K562 (cell line): ENCODE measurements around the gene GRIK1. TPM values are rescaled to one million over a fixed set of nuclear protein-coding genes. Genes with fewer than 3 reads are reported as not detected.

Experiments
- ATF7 ChIP-seq: fragments of 450-650 bp; IDR thresholded peaks from 2 replicates; pipeline ENCODE4 v1.7.1; 2014; ENCODE audit warnings: mild to moderate bottlenecking, moderate library complexity
- BRD9 ChIP-seq: fragments of 450-650 bp; IDR thresholded peaks from 2 replicates; pipeline ENCODE4 v1.6.1; 2018; ENCODE audit warnings: low read depth; ENCODE audit not compliant: partially characterized antibody
- CCNT2 ChIP-seq: IDR thresholded peaks from 2 replicates; pipeline ENCODE4 v1.6.1; 2011; ENCODE audit warnings: borderline replicate concordance, low read depth, mild to moderate bottlenecking, moderate library complexity, mixed read lengths, low read length; ENCODE audit not compliant: insufficient read length; ENCODE audit errors: extremely low read depth
- GABPB1 ChIP-seq: sonication (generic); formaldehyde crosslinking; IDR thresholded peaks from 2 replicates; pipeline ENCODE4 v1.8.0; 2022; ENCODE audit warnings: mild to moderate bottlenecking, missing genetic modification reagents
- KAT8 ChIP-seq: fragments of 450-650 bp; IDR thresholded peaks from 2 replicates; pipeline ENCODE4 v1.6.1; 2016; ENCODE audit warnings: low read depth, mild to moderate bottlenecking
- KHSRP ChIP-seq: fragments of 450-650 bp; IDR thresholded peaks from 2 replicates; pipeline ENCODE4 v1.6.1; 2017
- POLR2H ChIP-seq: IDR thresholded peaks from 2 replicates; pipeline ENCODE4 v1.6.1; 2016; ENCODE audit warnings: missing genetic modification characterization, low read depth, mild to moderate bottlenecking, control low read depth, missing compliant biosample characterization, moderate library complexity
- RAD21 ChIP-seq, 2 experiments: fragments of 250-450 bp in 1 of 2; fragments of 450-650 bp in 1 of 2; sonication (Bioruptor Pico) in 1 of 2; formaldehyde crosslinking in 1 of 2; IDR thresholded peaks in 1 of 2; conservative IDR thresholded peaks in 1 of 2; 2 replicates each; pipeline versions ENCODE4 v1.4.0 to v1.8.0; 2020 to 2022; ENCODE audit warnings: mild to moderate bottlenecking in 2 of 2, moderate library complexity in 1 of 2
- RFX1 ChIP-seq: fragments of 450-650 bp; IDR thresholded peaks from 2 replicates; pipeline ENCODE4 v1.6.1; 2016; ENCODE audit warnings: mild to moderate bottlenecking, moderate library complexity
- SIRT6 ChIP-seq: IDR thresholded peaks from one replicate; pipeline ENCODE4 v1.6.1; 2012; ENCODE audit warnings: low read depth, mild to moderate bottlenecking, control low read depth, inconsistent platforms, low read length, moderate library complexity
- SMAD4 ChIP-seq: fragments of 250-450 bp; sonication (Bioruptor Pico); conservative IDR thresholded peaks from 2 replicates; pipeline ENCODE4 v1.8.0; 2021; ENCODE audit warnings: inconsistent platforms, mild to moderate bottlenecking, moderate library complexity
- SNRNP70 ChIP-seq: fragments of 200-400 bp; formaldehyde crosslinking; optimal IDR thresholded peaks from 2 replicates; pipeline ENCODE3; 2017; ENCODE audit warnings: low read depth, low read length
- ZNF133 ChIP-seq: fragments of 250-450 bp; sonication (Bioruptor Pico); IDR thresholded peaks from 2 replicates; pipeline ENCODE4 v1.4.0; 2020; ENCODE audit warnings: mild to moderate bottlenecking
- ZNF217 ChIP-seq: sonication (generic); formaldehyde crosslinking; IDR thresholded peaks from 2 replicates; pipeline ENCODE4 v1.8.0; 2022; ENCODE audit warnings: mild to moderate bottlenecking, missing genetic modification reagents
- ZNF239 ChIP-seq: fragments of 250-450 bp; sonication (Bioruptor Pico); IDR thresholded peaks from 2 replicates; pipeline ENCODE4 v1.4.0; 2020; ENCODE audit warnings: mild to moderate bottlenecking
- ZNF311 ChIP-seq: fragments of 250-450 bp; sonication (Bioruptor Pico); IDR thresholded peaks from 2 replicates; pipeline ENCODE4 v1.4.0; 2020; ENCODE audit warnings: mild to moderate bottlenecking, moderate library complexity
- ZNF408 ChIP-seq: fragments of 250-450 bp; sonication (Bioruptor Pico); IDR thresholded peaks from 2 replicates; pipeline ENCODE4 v1.4.0; 2020; ENCODE audit warnings: low read depth, mild to moderate bottlenecking, moderate library complexity
- polyA plus RNA-seq, 8 experiments: library from polyadenylated mRNA; depleted of rRNA in 4 of 8; stranded (reverse) in 5 of 8; unstranded in 3 of 8; fragments of >200 nt; fragmentation: Nextera tagmentation in 2 of 8; fragmentation: Illumina TruSeq in 1 of 8; extraction: Ambion mirVana in 2 of 8; extraction: Trizol in 1 of 8; gene quantifications; 2 replicates each; pipeline versions ENCODE4 v1.2.1 to v1.2.3, GENCODE V29; 2011 to 2014; ENCODE audit warnings: inconsistent platforms in 1 of 8, missing spikeins in 1 of 8
- total RNA-seq, 7 experiments: library from RNA; depleted of rRNA in 6 of 7; stranded (reverse); fragments of >200 nt in 6 of 7; fragmentation: Illumina TruSeq in 2 of 7; extraction: Trizol in 2 of 7; gene quantifications; 2 replicates each; pipeline versions ENCODE4 v1.2.1 to v1.2.3, GENCODE V29; 2011 to 2021; ENCODE audit warnings: low replicate concordance in 1 of 7
- TF ChIP-seq, protein P1 (sequence below): fragments of 250-450 bp; sonication (Bioruptor Pico); IDR thresholded peaks from 2 replicates; pipeline ENCODE4 v1.5.0; 2022; ENCODE audit warnings: mild to moderate bottlenecking
- TF ChIP-seq, protein P2 (sequence below): IDR thresholded peaks from 2 replicates; pipeline ENCODE4 v1.6.1; 2012; ENCODE audit warnings: low read depth, low read length, improper control_type of control experiment, borderline replicate concordance
- TF ChIP-seq, protein P3 (sequence below): sonication (generic); formaldehyde crosslinking; IDR thresholded peaks from 2 replicates; pipeline ENCODE4 v1.8.0; 2023; ENCODE audit warnings: mild to moderate bottlenecking, missing genetic modification reagents
- TF ChIP-seq, protein P4 (sequence below): sonication (generic); formaldehyde crosslinking; IDR thresholded peaks from 2 replicates; pipeline ENCODE4 v1.8.0; 2022; ENCODE audit warnings: mild to moderate bottlenecking, missing genetic modification reagents

GRIK1 gene
- total and polyA plus RNA-seq, 9 of the 15 experiments (the other 6 are each of a cell fraction or from before 2014, with no cell fraction given) = 0.17 to 2.8 (median 0.53) TPM

DNA sequence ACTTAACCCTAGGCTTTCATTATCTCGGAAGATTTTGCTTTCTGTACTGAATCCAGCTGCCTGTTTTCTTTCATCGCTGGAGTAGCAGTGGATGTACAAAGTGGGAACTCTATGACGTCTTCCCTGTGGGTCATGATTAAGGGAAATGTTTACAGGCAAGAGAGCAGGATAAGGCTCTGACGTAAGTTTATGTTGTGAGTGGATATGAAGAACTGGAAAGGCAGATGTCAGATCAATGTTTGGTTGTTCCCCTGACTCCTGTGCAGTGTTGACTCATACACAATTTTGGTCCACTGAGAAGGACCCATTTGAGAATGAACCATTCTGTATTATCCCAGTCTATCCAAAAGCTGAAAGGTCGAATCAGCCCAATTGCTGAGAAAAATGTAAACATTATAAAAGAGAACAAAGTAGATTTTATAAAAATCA is 292.4 kb downstream of the GRIK1 start (continued):
- TF ChIP-seq, protein P1, sequence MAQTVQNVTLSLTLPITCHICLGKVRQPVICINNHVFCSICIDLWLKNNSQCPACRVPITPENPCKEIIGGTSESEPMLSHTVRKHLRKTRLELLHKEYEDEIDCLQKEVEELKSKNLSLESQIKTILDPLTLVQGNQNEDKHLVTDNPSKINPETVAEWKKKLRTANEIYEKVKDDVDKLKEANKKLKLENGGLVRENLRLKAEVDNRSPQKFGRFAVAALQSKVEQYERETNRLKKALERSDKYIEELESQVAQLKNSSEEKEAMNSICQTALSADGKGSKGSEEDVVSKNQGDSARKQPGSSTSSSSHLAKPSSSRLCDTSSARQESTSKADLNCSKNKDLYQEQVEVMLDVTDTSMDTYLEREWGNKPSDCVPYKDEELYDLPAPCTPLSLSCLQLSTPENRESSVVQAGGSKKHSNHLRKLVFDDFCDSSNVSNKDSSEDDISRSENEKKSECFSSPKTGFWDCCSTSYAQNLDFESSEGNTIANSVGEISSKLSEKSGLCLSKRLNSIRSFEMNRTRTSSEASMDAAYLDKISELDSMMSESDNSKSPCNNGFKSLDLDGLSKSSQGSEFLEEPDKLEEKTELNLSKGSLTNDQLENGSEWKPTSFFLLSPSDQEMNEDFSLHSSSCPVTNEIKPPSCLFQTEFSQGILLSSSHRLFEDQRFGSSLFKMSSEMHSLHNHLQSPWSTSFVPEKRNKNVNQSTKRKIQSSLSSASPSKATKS = no peak
- TF ChIP-seq POLR2H (peak; percentile 92), ZNF311 (no peak; the same call in 1 of the 2 replicates), SIRT6 (no peak), KAT8 (no peak), ATF7 (peak; percentile 98), RFX1 (peak; percentile 74), SNRNP70 (no peak), RAD21 (CRISPR knock-in tag; conservative IDR thresholded peaks at IDR 0.05 in 1 of 2, IDR thresholded peaks at IDR 0.05 in 1 of 2) (peak in 1 of 2 experiments; percentile 27; a peak in 1 of 4 replicates), KHSRP (peak; percentile 84), ZNF133 (CRISPR knock-in tag) (no peak), ZNF239 (peak; percentile 71), ZNF408 (no peak), BRD9 (peak; percentile 96), ZNF217 (no peak), SMAD4 (peak; percentile 75), GABPB1 (CRISPR knock-in tag) (peak; percentile 46; the same call in 1 of the 2 replicates), CCNT2 (peak; percentile 79)
- TF ChIP-seq, protein P2, sequence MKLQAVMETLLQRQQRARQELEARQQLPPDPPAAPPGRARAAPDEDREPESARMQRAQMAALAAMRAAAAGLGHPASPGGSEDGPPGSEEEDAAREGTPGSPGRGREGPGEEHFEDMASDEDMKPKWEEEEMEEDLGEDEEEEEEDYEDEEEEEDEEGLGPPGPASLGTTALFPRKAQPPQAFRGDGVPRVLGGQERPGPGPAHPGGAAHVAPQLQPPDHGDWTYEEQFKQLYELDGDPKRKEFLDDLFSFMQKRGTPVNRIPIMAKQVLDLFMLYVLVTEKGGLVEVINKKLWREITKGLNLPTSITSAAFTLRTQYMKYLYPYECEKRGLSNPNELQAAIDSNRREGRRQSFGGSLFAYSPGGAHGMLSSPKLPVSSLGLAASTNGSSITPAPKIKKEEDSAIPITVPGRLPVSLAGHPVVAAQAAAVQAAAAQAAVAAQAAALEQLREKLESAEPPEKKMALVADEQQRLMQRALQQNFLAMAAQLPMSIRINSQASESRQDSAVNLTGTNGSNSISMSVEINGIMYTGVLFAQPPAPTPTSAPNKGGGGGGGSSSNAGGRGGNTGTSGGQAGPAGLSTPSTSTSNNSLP = peak; percentile 97
- TF ChIP-seq, protein P3, sequence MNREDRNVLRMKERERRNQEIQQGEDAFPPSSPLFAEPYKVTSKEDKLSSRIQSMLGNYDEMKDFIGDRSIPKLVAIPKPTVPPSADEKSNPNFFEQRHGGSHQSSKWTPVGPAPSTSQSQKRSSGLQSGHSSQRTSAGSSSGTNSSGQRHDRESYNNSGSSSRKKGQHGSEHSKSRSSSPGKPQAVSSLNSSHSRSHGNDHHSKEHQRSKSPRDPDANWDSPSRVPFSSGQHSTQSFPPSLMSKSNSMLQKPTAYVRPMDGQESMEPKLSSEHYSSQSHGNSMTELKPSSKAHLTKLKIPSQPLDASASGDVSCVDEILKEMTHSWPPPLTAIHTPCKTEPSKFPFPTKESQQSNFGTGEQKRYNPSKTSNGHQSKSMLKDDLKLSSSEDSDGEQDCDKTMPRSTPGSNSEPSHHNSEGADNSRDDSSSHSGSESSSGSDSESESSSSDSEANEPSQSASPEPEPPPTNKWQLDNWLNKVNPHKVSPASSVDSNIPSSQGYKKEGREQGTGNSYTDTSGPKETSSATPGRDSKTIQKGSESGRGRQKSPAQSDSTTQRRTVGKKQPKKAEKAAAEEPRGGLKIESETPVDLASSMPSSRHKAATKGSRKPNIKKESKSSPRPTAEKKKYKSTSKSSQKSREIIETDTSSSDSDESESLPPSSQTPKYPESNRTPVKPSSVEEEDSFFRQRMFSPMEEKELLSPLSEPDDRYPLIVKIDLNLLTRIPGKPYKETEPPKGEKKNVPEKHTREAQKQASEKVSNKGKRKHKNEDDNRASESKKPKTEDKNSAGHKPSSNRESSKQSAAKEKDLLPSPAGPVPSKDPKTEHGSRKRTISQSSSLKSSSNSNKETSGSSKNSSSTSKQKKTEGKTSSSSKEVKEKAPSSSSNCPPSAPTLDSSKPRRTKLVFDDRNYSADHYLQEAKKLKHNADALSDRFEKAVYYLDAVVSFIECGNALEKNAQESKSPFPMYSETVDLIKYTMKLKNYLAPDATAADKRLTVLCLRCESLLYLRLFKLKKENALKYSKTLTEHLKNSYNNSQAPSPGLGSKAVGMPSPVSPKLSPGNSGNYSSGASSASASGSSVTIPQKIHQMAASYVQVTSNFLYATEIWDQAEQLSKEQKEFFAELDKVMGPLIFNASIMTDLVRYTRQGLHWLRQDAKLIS (CRISPR knock-in tag) = no peak
- TF ChIP-seq, protein P4, sequence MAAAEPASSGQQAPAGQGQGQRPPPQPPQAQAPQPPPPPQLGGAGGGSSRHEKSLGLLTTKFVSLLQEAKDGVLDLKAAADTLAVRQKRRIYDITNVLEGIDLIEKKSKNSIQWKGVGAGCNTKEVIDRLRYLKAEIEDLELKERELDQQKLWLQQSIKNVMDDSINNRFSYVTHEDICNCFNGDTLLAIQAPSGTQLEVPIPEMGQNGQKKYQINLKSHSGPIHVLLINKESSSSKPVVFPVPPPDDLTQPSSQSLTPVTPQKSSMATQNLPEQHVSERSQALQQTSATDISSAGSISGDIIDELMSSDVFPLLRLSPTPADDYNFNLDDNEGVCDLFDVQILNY (CRISPR knock-in tag) = no peak
